Dermis microvascular lymphatic vessel endothelial cell (primary cell): ENCODE data around the gene NTRK2. TPM values are rescaled to one million over a fixed set of nuclear protein-coding genes. Genes with fewer than 3 reads are reported as not detected.
"Not testable (repeated sequence)": the region's sequence is repeated elsewhere in the genome, so short reads cannot be mapped to it uniquely, and the experiment has no call there.

Source experiments
- DNase-seq, 2 donors: peaks; one replicate each; pipeline versions ENCODE4 v3.0.0 to v3.0.0-alpha.2; 2010; ENCODE audit warnings: low read depth in 2 of 2
- total RNA-seq: library from RNA; depleted of rRNA; stranded (reverse); fragments of >200 nt; gene quantifications from 2 replicates; pipeline ENCODE4 v1.2.1, GENCODE V29; 2014

Gene NTRK2
- total RNA-seq, 1 donor from 2014 or later = not detected

DNA sequence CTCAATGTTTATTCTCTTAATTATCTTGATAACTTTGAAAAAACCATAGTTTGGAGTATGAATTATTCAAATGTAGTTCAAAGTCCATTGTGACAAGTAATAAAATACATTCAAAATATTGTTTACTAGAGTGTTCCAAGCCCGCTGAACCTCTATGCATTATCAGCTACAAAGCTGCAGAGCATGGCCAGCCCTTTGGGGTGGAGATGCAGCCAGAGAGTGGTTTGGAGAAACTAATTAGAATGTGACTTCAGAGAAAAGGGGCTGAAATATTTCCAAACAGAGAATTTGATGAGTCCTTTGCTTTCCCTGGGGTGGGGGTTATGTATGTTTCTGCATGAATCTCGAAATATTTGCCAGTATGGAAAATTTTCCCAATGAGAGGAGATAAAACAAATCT, 211.3 kb downstream of the NTRK2 start:
- no peak for DNase-seq

DNA sequence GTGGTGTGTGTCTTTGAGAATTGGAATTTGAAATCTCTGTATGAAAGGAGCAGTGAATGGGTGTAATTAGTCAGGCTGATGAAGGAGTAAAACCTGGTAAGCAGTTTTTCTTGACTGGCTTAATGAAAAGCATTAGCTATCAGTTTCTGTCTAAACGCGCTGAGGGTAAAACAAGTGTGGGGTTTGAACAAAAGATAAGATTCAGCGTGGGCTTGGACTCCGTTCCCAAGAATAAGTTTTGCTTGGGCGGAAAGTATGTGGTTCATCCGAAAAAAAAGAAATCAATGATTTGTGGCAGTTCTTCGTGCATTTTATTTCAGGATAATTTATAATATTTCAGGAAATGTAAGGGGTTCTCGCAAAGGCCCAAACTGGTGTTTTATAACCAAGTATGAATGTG, 217.3 kb downstream of the NTRK2 start:
- no peak for DNase-seq

DNA sequence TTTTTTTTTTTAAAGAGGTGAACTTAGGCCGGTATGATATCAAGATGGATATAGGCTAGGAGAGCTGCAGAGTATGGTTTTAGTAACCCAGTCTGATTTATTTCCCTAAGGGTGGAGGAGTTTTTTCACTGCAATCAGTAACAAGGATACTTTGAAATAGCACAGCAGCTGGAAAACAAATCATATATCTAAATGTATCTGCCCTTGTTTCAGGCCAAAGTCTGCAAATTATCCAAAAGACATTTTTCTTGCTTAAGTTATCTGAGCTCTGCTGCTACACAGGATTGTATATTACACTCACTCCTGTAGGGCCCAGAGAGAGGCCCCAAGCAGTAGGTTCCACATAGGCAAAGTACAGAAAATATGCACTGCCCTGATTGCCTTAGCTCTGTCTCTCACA, 222.4 kb downstream of the NTRK2 start:
- no peak for DNase-seq

DNA sequence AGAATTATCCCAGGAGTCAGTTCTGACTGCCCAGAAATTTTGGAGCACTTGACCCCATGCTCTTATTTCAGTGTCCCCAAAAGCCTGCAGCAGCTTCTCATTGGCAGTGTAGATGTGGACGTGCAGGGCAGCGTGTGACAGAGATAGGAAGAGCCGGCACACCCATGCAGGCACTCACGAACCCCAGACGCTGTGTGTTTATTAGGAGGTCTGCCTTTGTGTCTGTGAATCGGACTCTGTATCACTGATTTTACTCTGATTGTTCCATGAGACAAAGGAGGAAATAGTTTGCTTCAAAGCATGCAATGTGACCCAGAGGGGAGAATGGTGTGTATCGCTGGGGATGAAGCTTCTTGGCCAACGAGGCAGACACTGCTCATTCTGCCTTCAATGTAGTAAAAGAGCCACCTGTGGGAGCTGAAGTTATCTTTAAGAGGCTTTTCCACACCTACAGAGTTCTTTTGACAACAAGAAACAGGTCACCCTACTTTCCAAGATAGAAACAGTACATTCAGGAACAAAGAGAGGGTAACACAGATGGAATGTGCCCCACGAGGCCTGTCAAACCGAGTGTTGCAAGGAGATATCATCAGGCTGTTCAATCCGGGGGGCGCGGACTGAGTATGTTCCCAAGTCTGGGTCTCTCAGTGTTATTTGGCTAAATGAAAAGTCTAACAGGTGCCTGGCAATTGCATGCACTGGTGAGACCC, 224.0 kb downstream of the NTRK2 start:
- DNase-seq = no peak

DNA sequence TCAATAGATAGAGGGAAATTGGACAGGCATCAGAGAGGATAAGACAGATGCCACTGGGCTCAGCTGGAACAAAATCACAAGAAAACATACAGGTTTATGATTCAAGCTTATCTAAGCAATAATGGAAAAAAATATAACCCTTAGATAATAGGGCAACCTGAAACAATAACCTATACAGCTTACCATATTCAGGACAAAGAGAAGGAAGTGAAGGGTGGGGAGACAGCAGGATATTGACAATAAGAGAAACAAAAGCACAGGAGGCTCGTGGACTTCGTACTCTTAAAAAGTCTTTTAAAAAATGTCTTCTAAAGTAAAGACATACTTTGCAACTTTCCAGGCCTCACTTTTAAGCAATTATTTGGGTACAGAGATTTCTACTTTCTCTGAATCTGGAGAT, 225.3 kb downstream of the NTRK2 start:
- no peak for DNase-seq

DNA sequence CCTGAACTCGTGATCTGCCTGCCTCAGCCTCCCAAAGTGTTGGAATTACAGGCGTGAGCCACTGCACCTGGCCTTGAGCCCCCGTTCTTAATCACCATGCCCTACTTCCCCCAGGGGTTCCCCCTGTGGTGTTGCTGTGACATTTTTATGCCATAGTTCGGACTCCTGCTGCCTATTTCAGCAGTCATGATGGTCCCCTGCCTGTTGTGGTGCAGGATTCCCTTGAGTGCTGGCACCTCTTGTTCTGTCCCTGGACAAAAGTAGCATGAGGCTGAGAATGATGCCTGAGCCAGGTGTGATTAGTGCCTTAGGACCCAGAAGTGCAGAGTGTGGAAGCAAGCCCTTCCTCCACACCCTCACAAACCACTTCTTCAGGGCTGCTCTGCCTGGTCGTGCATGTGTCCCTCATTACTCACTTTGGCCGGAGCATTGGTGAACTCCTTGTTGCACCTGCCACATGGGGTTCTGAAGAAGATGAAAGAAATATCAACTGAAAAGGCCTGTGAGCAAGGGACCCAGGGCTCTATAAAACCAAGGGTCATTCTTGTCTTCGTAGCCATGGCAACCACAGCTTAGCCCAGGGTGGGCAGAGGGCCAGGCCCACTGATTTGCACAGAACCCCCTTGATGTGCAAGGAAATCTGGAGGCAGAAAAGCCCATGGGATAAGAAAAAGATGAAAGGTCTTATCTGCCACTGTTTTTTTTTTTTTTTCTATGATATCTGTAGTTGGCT, 228.0 kb downstream of the NTRK2 start:
- no peak for DNase-seq

DNA sequence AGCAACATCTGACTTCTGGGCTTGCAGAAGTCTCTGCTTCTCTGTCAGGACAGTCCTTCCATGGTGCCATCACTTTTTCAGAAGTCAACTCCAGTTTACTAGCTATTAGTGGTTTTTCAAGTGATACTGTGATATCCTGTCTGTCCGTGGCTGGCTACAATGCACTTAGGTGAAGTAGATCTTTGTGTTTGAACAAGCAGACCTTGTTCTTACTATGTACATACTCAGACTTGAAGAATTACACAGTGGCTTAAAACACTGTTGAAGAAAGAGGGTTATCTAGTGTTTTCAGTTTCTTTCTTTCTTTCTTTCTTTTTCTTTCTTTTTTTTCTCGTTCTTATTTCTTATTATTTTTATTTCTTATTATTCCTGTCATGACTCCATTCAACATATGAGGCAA, 228.7 kb downstream of the NTRK2 start:
- DNase-seq = no peak

DNA sequence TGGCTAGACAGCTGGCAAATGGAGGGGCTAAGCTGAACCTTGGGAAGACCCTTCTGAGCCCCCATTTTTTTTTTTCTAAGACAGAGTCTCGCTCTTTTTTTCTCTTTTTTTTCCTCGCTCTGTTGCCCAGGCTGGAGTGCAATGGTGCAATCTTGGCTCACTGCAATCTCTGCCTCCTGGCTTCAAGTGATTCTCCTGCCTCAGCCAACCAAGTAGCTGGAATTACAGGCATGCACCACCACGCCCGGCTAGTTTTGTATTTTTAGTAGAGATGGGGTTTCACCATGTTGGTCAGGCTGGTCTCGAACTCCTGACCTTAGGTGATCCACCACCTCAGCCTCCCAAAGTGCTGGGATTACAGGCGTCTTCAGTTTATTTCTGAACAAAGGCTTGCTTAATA, 229.1 kb downstream of the NTRK2 start:
- not testable (repeated sequence) for DNase-seq

DNA sequence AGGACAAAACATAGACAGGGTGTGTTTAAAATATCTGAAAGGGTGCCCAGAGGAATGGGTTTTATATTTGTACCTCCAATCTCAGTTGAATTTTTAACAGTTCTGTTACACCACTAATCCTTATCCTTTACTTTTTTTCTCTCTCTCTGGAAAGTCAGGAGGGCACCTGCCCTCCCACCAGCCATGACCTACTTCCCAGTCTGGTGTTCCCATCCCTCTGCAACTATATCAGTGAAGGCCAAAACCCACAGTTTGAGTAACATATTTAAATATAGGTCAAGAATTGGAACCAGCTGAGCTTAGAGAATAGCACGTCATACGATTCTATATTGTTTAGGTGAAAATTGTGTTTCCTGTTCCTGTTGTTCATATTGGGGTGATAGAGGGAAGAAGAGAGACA, 229.8 kb downstream of the NTRK2 start:
- DNase-seq = no peak

DNA sequence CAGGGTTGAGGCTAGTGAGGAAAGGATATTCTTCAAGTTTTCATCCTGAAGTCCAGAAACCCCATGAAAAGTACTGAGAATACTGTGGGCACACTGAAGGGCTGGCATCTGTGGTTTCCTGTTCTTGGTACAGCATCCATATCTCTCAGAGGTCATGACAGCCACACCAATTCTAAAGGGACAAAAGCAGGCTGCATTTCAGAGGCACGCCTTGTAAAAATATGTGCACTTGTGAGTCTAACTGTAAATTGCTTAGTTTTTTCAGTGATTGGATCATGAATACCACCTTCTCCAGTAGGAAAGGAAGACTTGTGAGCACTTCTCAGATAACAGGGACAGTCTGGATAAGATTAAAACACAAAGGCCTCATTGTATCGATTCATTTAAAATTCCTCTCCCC, 230.9 kb downstream of the NTRK2 start:
- DNase-seq = no peak

DNA sequence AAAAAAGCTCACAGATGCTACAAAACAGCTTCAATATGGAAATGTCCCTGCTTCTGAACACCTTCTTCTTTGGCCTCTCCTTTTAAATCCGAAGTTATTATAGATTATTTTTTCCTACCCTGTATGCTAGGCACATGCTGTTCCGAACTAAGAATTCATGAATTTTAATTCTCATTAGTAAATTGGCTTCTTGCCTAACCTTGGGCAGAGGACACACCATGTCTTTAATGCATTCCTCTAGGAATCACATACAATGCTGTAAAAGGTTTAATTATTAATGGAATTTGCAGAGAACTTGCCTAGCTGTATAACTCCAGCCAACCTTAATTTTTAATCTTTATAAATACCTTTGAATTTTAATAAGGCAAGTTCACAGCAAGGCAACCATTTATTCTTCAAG, 234.4 kb downstream of the NTRK2 start:
- DNase-seq = no peak

DNA sequence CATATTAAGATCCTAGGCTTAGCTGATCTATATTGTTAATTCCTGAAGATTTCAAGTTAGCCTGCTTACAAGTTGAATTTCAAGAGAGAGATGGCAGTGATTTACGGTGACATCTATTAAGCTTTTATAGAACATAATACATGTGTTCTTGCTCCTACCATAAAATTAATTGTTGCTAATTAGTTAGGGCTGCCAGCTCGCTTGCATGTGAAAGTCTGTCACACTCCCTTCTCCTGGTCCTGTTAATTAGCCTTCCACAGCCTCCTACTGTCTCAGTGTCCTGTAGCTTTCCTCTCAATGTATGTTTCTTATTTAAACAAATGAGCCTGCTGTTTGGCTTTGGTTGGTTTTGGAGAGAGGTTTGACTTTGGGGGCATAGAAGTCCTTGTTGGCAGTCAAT, 247.2 kb downstream of the NTRK2 start:
- no peak for DNase-seq

DNA sequence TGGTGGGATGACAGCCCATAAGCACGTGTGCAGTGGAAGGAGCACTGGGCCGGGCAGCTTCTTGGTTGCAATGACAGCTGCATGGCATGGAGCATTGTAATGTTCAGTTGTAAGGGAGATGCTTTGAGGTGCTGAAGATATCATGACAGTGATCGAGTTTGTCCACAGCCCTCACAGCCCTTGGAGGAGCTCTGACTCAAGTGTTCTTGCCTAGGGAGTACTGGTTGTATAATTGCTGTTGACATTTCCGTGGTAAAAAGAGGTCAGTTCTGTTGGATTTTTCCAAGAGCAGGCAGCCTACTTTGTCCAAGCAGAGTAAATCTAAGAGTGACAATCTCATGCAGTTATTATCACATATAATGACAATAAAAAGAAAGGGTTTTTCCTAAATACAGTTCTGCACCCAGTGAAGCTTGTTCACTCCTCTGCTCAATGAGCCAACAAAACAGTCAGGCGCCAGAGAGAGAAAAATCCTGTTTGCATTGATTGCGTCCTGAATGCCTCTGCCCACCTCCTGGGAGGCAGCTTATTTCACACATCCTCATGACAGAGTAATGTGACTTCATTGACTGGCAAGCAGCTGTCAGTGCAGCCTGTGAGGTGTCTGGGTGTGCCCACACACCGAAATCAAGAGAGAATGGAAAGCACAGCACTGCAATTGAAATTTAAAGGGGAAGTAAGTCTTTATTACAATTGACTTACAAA, 248.0 kb downstream of the NTRK2 start:
- DNase-seq = no peak

DNA sequence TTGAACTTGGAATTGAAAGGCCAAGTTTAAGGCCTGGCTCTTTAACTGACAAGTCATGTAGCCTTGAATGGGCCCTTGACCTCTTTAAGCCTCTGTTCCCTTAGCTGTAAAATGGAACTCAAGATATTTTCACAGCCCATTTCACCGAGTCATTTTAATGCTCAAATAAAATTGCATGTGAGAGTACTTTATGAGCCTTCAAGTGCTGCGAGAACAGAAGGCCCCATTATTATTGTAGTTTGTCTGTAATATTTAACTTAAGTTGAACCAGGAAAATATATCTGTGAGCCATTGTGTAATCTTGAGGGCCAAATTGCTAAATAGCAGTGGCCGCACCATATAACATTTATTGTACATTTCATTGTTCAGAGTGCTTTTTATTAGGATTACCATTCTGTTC, 249.9 kb downstream of the NTRK2 start:
- no peak for DNase-seq

DNA sequence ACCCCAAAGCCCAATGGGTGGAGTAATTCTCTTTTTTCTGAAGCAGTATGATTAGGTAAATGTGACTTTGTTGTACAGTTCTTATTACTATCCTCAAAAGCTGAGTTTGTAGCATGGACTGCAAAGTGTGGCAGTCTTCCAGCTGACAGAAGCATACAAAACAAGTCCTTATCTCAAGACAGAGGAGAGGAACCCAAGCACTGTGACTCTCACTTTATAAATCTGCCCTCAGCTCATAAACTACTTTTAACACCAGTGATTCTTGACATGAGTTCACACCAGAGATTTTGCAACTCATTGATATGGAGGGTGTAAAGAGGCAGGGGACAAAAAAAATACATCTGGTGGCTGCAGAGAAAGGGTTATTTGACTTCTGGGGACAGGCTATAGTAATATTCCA, 251.6 kb downstream of the NTRK2 start:
- no peak for DNase-seq

DNA sequence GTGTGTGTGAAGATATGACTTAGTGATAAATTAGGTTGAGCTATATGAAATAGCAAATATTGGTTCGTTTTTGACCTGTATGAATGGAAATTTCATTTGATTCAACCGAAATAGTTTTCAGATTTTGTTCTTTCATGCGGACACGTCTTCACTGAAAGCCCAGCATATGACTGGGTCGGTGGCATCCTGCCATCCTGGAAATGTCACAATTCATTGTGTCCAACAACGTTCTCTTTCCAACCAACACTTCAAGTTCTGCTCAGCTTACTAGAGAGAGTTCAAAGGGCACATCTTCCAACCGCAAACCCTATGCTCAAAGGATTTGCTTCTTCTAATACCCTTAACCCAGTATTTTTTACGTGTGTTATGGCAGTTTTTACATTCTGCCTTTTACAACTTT, 252.5 kb downstream of the NTRK2 start:
- no peak for DNase-seq

DNA sequence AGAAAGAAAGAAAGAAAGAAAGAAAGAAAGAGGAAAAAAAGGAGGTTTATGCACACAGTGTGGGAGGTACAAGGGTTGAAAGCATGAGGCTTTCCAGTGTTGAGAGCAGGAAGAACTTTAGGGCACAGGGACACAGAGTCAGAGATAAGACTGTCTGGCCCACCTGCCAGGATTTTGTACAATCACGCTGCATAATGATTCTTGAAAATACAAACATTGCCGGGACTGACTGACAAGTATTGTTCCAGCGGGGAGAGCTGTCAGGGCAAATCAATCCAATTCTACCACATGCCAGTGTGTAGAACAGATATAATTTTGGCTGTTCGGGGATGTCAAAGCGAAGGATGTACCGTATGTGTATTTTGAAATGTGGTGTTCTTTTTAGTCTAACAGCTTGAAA, 254.7 kb downstream of the NTRK2 start:
- DNase-seq = no peak

DNA sequence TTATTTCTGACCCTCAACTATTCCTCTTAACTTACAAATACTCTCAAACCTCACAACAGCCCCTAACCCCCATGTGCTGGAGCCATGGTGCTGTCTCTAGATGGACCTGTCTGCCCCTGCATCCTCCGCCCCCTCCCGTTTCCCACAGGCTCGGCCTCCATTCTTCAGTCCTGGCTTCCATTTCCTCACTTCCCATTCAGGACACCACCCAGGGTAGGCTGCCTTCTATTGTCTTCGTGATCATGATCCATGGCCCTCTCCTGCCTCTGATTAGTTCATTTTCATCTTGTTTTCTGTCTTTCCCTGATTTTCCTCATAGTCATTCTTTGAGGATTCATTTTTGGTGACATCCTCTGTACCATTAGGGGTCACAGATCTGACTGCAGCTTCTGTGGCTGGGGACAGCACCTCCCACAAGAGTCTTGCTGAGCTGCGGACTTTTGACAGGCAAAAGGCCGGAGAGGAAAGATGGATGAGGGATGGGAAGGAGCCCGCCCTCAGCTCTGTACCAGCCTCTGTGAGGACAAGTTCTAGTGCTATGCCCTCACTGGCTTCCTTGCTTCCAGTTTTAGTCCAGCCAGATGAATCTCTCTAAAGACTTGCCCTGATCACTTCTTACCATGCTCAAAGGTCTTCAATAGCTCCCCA, 255.8 kb downstream of the NTRK2 start:
- no peak for DNase-seq

DNA sequence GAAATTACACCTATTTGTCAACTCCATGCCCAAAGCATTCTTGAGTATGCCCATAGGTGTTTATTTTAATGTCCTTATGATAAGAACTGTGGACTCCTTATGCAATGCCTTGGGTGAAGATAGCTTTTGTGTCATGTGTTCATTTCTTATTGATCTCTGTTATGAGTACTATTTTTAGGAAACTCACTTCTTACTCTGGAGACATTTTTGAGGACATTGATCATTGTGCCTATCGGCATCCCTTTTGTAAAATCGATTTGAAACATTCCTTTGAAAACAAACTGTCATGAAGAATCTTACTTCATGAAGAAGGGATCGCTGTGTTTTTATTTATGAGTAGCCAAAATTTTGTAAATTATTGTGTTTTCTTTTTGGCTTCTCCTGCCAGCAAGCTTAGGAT, 257.3 kb downstream of the NTRK2 start:
- DNase-seq = no peak

DNA sequence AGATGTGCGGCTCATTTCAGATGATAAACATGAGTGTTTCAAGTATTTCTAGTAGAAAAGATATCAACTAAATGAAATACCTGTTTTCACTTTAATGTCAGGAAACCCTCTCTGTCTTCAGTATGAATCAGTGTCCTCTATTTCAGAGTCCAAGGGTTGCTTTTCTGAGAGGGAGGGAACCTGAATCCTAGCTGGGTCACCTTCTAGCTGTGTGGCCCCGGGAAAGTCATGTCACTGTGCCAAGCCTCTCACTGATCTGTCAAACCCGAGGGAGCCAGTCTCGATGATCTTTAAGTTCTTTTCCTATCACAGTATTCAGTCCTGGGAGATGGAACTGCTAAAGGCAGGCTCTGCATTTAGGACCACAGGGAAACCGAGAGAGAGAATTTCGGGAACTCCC, 258.9 kb downstream of the NTRK2 start:
- no peak for DNase-seq

DNA sequence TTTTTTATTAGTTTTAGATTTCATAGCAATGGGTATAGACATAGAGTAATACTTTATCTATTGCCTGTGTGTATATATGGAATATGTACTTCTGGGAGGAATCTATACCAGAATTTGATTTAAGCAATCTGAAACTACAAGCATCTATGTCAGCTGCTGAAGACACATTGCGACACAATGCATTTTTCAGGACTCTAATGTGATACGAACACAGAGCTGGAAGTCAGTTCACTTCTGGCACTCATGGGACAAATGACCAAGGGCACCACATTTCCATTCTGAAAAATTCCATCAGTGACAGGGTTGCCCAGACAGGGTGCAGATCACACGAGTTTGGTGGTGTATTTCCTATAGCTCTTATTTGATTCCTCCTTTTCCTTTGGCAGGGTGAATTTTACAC, 259.5 kb downstream of the NTRK2 start:
- no peak for DNase-seq

DNA sequence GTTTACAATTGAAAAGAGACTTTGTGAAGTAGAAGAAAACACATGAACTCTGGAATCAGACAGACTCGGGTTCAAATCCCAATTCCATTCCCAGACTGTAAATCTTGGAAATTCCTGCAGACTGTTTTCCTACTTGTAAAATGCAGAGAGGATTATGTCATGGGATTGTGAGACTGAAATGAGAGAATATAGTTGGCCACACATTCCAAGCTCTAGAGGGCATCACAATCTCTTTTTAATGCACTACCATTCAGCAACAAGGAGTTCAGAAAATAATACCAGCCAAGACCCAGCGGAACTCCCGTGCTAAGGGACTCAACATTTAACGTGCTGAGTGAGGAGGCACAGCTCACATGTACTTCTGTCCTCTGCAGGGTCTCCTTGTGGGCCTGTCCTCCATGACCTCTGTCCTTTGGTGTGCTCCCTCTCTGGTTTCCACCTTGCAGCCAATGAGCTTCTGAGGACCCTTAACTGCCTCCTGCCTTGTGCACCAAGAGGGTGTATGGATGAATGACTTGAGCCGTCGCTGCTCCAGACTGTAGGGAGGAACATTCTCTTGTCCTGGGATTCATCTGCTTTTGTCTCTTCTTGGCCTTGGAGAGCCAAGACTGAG, 263.5 kb downstream of the NTRK2 start:
- DNase-seq = no peak
